Measurements from ENCODE around the gene CSF2.

DNA sequence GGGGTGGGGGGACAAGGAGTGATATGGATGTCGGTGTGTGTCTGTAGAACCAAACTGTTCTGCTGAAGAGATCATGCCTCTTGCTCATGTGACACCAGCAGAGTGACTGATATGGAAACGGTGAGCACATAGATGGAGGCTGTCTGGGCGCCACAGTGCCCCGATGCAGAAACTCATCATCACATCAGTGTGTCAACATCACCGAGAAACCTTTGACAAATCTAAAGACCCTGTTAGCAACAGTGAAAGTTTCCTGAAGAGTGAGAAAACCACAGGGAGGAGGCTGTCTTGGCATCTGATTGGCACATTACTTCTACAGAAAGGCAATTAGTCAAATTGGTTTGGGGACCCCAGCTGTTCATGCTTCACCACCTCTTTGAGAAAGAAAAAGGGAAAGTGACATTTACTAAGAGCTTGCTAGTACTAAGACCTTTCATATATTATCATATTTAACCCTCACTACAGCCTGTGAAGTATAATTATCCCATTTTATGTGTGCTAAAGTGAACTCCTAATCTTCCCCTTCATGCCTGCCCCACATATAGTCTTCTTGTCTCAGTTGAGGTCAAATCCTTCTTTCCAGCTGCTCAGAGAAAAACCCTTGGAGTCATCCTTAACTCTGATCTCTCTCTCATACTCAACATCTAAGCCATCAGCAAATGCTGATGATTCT lies 25.6 kb downstream of the CSF2 start:
- TF ChIP-seq MAFK (IDR thresholded peaks at IDR 0.05; ENCODE audit: low read depth, low read length) (no peak), POLR2A (IDR thresholded peaks at IDR 0.05; ENCODE audit: low read depth, low read length) (no peak), CTCF (conservative IDR thresholded peaks at IDR 0.05; ENCODE audit: low read depth, low read length) (no peak), BHLHE40 (IDR thresholded peaks at IDR 0.05; ENCODE audit: low read depth, low read length) (no peak), RCOR1 (IDR thresholded peaks at IDR 0.05; ENCODE audit: insufficient replicate concordance, low read length) (no peak), FOS (IDR thresholded peaks at IDR 0.05; ENCODE audit: low read depth, low read length) (no peak), SMC3 (IDR thresholded peaks at IDR 0.05; ENCODE audit: low read depth, low read length) (no peak), CHD1 (IDR thresholded peaks at IDR 0.05; ENCODE audit: low read depth, low read length) (no peak)
- TF ChIP-seq, protein P1, sequence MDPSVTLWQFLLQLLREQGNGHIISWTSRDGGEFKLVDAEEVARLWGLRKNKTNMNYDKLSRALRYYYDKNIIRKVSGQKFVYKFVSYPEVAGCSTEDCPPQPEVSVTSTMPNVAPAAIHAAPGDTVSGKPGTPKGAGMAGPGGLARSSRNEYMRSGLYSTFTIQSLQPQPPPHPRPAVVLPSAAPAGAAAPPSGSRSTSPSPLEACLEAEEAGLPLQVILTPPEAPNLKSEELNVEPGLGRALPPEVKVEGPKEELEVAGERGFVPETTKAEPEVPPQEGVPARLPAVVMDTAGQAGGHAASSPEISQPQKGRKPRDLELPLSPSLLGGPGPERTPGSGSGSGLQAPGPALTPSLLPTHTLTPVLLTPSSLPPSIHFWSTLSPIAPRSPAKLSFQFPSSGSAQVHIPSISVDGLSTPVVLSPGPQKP (IDR thresholded peaks at IDR 0.05; ENCODE audit: borderline replicate concordance, low read depth, low read length) = no peak
